NT2/D1 (cell line): ENCODE results near the gene DLK1.

Experiments used
- DNase-seq: peaks from one replicate; pipeline ENCODE4 v3.0.0-alpha.2; 2011; ENCODE audit warnings: low read depth, low spot score
- H3K27me3 ChIP-seq: 2 replicates; pipeline ENCODE4 v1.6.0; 2011; ENCODE audit warnings: mild to moderate bottlenecking; ENCODE audit not compliant: insufficient read length, insufficient read depth
- H3K36me3 ChIP-seq: 2 replicates; pipeline ENCODE4 v1.6.1; 2011; ENCODE audit warnings: mild to moderate bottlenecking, low read length, mixed read lengths; ENCODE audit not compliant: insufficient read depth, insufficient read length
- H3K4me1 ChIP-seq: 2 replicates; pipeline ENCODE4 v1.5.1; 2011; ENCODE audit not compliant: insufficient read depth, insufficient read length
- H3K4me3 ChIP-seq: 2 replicates; pipeline ENCODE4 v1.5.1; 2011; ENCODE audit warnings: low read depth; ENCODE audit not compliant: insufficient read length
- H3K9ac ChIP-seq: 2 replicates; pipeline ENCODE4 v1.6.0; 2011; ENCODE audit warnings: low read depth; ENCODE audit not compliant: insufficient read length
- H3K9me3 ChIP-seq: 2 replicates; pipeline ENCODE4 v1.5.1; 2011; ENCODE audit warnings: mild to moderate bottlenecking, low read length; ENCODE audit not compliant: insufficient read depth
- SUZ12 ChIP-seq: IDR thresholded peaks from 2 replicates; pipeline ENCODE4 v1.6.1; 2011; ENCODE audit not compliant: insufficient read length, insufficient read depth; ENCODE audit errors: extremely low read depth
- YY1 ChIP-seq: IDR thresholded peaks from 2 replicates; pipeline ENCODE4 v1.6.1; 2011; ENCODE audit not compliant: insufficient read length, insufficient read depth
- ZNF274 ChIP-seq: IDR thresholded peaks from 2 replicates; pipeline ENCODE4 v1.6.1; 2011; ENCODE audit warnings: mild to moderate bottlenecking, low read depth, low read length

Gene DLK1

GRCh38 chr14:100688051-100688450, 38.6 kb upstream of the DLK1 start:
- Histone ChIP-seq H3K4me3 (peak overlapping the region; percentile 35), H3K4me1 (peaks cover 22% of the 10 kb centered on the region), H3K9me3 (no peaks in the 10 kb centered on the region), H3K9ac (peak overlapping the region; percentile 82), H3K27me3 (no peaks in the 10 kb centered on the region), H3K36me3 (no peaks in the 10 kb centered on the region)
- no peak for DNase-seq
- TF ChIP-seq ZNF274 (no peak), YY1 (no peak), SUZ12 (no peak)

- Histone ChIP-seq H3K36me3 (no peaks in the 10 kb centered on the region), H3K9ac (peak overlapping the region; percentile 82), H3K4me1 (peaks cover 25% of the 10 kb centered on the region), H3K4me3 (peak overlapping the region; percentile 35), H3K27me3 (no peaks in the 10 kb centered on the region), H3K9me3 (no peaks in the 10 kb centered on the region)
- TF ChIP-seq SUZ12 (no peak), ZNF274 (no peak), YY1 (no peak)
- DNase-seq, result no peak
Measured at GRCh38 chr14:100688598-100689461, 37.9 kb upstream of the DLK1 start.

- Histone ChIP-seq H3K4me3 (no peak overlapping the region), H3K9me3 (no peaks in the 10 kb centered on the region), H3K27me3 (no peaks in the 10 kb centered on the region), H3K4me1 (peaks cover 26% of the 10 kb centered on the region), H3K36me3 (no peaks in the 10 kb centered on the region), H3K9ac (no peak overlapping the region)
- TF ChIP-seq ZNF274 (no peak), SUZ12 (no peak), YY1 (no peak)
- DNase-seq, result no peak
Measured at GRCh38 chr14:100690672-100691071, 36.0 kb upstream of the DLK1 start.

GRCh38 chr14:100691395-100692056, 35.2 kb upstream of the DLK1 start:
- H3K27me3 ChIP-seq, result no peaks in the 10 kb centered on the region
- no peaks in the 10 kb centered on the region for H3K9me3 ChIP-seq
- H3K4me3 ChIP-seq, result no peak overlapping the region
- TF ChIP-seq YY1 (no peak), SUZ12 (no peak), ZNF274 (no peak)
- peaks cover 26% of the 10 kb centered on the region for H3K4me1 ChIP-seq
- H3K36me3 ChIP-seq, result no peaks in the 10 kb centered on the region
- no peak overlapping the region for H3K9ac ChIP-seq
- no peak for DNase-seq

GRCh38 chr14:100692256-100692655, 34.4 kb upstream of the DLK1 start:
- Histone ChIP-seq H3K4me3 (no peak overlapping the region), H3K27me3 (no peaks in the 10 kb centered on the region), H3K36me3 (no peaks in the 10 kb centered on the region), H3K4me1 (peaks cover 25% of the 10 kb centered on the region), H3K9ac (no peak overlapping the region), H3K9me3 (no peaks in the 10 kb centered on the region)
- no peak for TF ChIP-seq YY1
- TF ChIP-seq ZNF274, result no peak
- no peak for TF ChIP-seq SUZ12
- DNase-seq, result no peak

DNA sequence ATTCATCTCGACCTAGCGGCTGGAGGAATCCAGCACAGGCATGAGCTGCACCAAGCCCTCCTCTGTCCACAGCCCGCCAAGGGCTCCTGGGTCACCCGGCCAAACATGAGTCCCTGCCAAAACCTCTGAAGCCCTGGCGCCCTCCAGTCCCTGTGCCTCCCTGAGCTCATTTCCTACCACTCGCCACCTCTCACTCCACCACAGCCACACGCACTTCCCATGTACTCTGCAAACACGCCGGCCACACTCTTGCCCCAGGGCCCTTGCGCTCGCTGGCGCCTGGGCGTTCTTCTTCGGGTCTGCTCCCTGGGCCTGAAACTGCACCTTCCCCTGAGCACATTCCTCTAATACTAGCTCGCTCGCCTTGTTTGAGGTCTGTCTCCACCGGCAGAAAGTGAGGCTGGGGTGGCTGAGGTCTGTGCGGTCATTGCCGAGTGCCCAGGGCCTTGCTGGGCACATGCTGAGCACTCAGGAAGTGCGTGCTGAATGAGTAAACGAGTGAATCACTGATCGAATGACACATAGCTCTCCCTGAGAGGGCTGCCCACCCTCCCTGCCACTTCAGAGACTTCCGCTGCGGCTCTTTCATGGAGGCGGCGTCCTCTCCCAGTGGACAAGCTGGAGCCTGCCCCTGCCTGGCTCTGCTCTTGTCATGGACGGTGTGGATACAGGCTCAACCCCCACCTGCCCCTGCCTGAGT, 33.7 kb upstream of the DLK1 start:
- Histone ChIP-seq H3K36me3 (no peaks in the 10 kb centered on the region), H3K4me1 (peaks cover 19% of the 10 kb centered on the region), H3K9me3 (no peaks in the 10 kb centered on the region), H3K9ac (peak overlapping the region; percentile 42), H3K4me3 (no peak overlapping the region), H3K27me3 (no peaks in the 10 kb centered on the region)
- DNase-seq, result no peak
- TF ChIP-seq ZNF274 (no peak), SUZ12 (no peak), YY1 (no peak)
